ENCODE results near the gene PRTN3. TPM values are rescaled to one million over a fixed set of nuclear protein-coding genes. Genes with fewer than 3 reads are reported as not detected.

Gene PRTN3
- polyA plus RNA-seq, 1 of the 3 experiments (the other 2 are of a cell fraction): not detected

GRCh38 chr19:872266-872951 is 31.6 kb downstream of the PRTN3 start:
- no peaks in the 10 kb centered on the region for H3K9me2 ChIP-seq
- no peaks in the 10 kb centered on the region for H3K9me3 ChIP-seq
- no peak overlapping the region; a peak in 1 of 4 replicates for H3K27ac ChIP-seq (ENCODE audit: low read depth in 2 of 2, low read length in 1 of 2)
- H3K27me3 ChIP-seq (ENCODE audit: insufficient read depth): no peaks in the 10 kb centered on the region
- H3K36me3 ChIP-seq (replicated peaks in 1 of 2; ENCODE audit: control insufficient read depth in 1 of 2, insufficient read depth in 2 of 2, low read length in 1 of 2): peaks cover 3 to 51% of the 10 kb centered on the region in 2 experiments
- ChIA-PET POLR2A (no interaction called here), CTCF (interaction anchor here (0.6 kb wide), 1 partner anchor 102 kb away, joined by 4 read pairs; no protein-coding TSS in a partner anchor)
- no peak overlapping the region for H3K9ac ChIP-seq
- no peak overlapping the region for H3K4me3 ChIP-seq (ENCODE audit: low read depth in 2 of 2, low read length in 1 of 2)
- WGBS (ENCODE audit: low lambda C conversion rate): 80% methylated on average over 26 of the region's 27 CpGs
- H4K20me1 ChIP-seq (ENCODE audit: insufficient read depth): no peaks in the 10 kb centered on the region
- no peak overlapping the region for H3K4me2 ChIP-seq
- TF ChIP-seq GATA2 (CRISPR knock-in tag; IDR thresholded peaks at IDR 0.05): no peak
- TF ChIP-seq PBX3 (IDR thresholded peaks at IDR 0.05): no peak
- no peak for TF ChIP-seq TEAD4 (IDR thresholded peaks at IDR 0.05; ENCODE audit: borderline replicate concordance, insufficient read depth)
- no peak for TF ChIP-seq NRF1 (IDR thresholded peaks at IDR 0.05; ENCODE audit: low read depth, low read length)
- no peak for TF ChIP-seq EP300 (IDR thresholded peaks at IDR 0.05; ENCODE audit: borderline replicate concordance in 1 of 2, low read depth in 1 of 2, low read length in 1 of 2)
- no peak for TF ChIP-seq REST (IDR thresholded peaks at IDR 0.05; ENCODE audit: low read depth, low read length)
- no peak for TF ChIP-seq CHD2 (IDR thresholded peaks at IDR 0.05; ENCODE audit: low read length, partially characterized antibody)
- TF ChIP-seq, protein P1, sequence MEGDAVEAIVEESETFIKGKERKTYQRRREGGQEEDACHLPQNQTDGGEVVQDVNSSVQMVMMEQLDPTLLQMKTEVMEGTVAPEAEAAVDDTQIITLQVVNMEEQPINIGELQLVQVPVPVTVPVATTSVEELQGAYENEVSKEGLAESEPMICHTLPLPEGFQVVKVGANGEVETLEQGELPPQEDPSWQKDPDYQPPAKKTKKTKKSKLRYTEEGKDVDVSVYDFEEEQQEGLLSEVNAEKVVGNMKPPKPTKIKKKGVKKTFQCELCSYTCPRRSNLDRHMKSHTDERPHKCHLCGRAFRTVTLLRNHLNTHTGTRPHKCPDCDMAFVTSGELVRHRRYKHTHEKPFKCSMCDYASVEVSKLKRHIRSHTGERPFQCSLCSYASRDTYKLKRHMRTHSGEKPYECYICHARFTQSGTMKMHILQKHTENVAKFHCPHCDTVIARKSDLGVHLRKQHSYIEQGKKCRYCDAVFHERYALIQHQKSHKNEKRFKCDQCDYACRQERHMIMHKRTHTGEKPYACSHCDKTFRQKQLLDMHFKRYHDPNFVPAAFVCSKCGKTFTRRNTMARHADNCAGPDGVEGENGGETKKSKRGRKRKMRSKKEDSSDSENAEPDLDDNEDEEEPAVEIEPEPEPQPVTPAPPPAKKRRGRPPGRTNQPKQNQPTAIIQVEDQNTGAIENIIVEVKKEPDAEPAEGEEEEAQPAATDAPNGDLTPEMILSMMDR (IDR thresholded peaks at IDR 0.05): no peak
- TF ChIP-seq MXI1 (IDR thresholded peaks at IDR 0.05; ENCODE audit: low read depth, low read length): no peak
- no peak for TF ChIP-seq POLR2AphosphoS5 (IDR thresholded peaks at IDR 0.05; ENCODE audit: low read depth, low read length)
- TF ChIP-seq RAD21 (IDR thresholded peaks at IDR 0.05; ENCODE audit: low read length): no peak
- TF ChIP-seq RCOR1 (IDR thresholded peaks at IDR 0.05; ENCODE audit: low read length): no peak
- no peak for TF ChIP-seq TCF12 (IDR thresholded peaks at IDR 0.05)
- no peak for TF ChIP-seq JUND (IDR thresholded peaks at IDR 0.05)
- TF ChIP-seq, protein P2, sequence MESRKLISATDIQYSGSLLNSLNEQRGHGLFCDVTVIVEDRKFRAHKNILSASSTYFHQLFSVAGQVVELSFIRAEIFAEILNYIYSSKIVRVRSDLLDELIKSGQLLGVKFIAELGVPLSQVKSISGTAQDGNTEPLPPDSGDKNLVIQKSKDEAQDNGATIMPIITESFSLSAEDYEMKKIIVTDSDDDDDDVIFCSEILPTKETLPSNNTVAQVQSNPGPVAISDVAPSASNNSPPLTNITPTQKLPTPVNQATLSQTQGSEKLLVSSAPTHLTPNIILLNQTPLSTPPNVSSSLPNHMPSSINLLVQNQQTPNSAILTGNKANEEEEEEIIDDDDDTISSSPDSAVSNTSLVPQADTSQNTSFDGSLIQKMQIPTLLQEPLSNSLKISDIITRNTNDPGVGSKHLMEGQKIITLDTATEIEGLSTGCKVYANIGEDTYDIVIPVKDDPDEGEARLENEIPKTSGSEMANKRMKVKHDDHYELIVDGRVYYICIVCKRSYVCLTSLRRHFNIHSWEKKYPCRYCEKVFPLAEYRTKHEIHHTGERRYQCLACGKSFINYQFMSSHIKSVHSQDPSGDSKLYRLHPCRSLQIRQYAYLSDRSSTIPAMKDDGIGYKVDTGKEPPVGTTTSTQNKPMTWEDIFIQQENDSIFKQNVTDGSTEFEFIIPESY (IDR thresholded peaks at IDR 0.05; ENCODE audit: borderline replicate concordance, low read depth): no peak
- TF ChIP-seq SIN3A (IDR thresholded peaks at IDR 0.05; ENCODE audit: borderline replicate concordance, low read depth, low read length): no peak
- no peak for TF ChIP-seq ELF1 (IDR thresholded peaks at IDR 0.05)
- no peak overlapping the region for H2AFZ ChIP-seq (ENCODE audit: low read depth)
- peaks cover 4 to 16% of the 10 kb centered on the region in 2 experiments; a peak in 2 of 4 replicates for H3K4me1 ChIP-seq (ENCODE audit: control insufficient read depth in 1 of 2, insufficient read depth in 2 of 2, low read depth in 1 of 2, low read length in 1 of 2)
- peaks cover 22% of the 10 kb centered on the region for H3F3A ChIP-seq (replicated peaks; ENCODE audit: insufficient read depth)
- no peak for DNase-seq
- no peaks in the 10 kb centered on the region for H3K79me2 ChIP-seq (ENCODE audit: insufficient read depth)

Data from SK-N-SH (cell line).